NOMO-1 (cell line): ENCODE measurements around the gene FNDC11.

Experiments
- DNase-seq, 2 experiments: peaks; one replicate each; lab custom pipeline; 2025; ENCODE audit not compliant: unreplicated experiment in 2 of 2; lab: John Stamatoyannopoulos, UW

Gene FNDC11

GRCh38 chr20:63577317-63577894 is 23.4 kb downstream of the FNDC11 start:
- DNase-seq, result no peak

- no peak for DNase-seq
Observed at GRCh38 chr20:63578224-63579016, 24.5 kb downstream of the FNDC11 start.

GRCh38 chr20:63579017-63579694 is 25.2 kb downstream of the FNDC11 start:
- peak; percentile 18 to 24 for DNase-seq

- DNase-seq, result peak in 1 of 2 experiments; percentile 26
Observed at GRCh38 chr20:63580796-63581461, 27.0 kb downstream of the FNDC11 start.

- no peak for DNase-seq
Observed at GRCh38 chr20:63582382-63583063, 28.6 kb downstream of the FNDC11 start.

GRCh38 chr20:63585616-63586565 is 31.9 kb downstream of the FNDC11 start:
- no peak for DNase-seq

GRCh38 chr20:63586797-63587196 is 32.8 kb downstream of the FNDC11 start:
- DNase-seq, result no peak

- DNase-seq, result no peak
Observed at GRCh38 chr20:63587256-63587655, 33.3 kb downstream of the FNDC11 start.

- no peak for DNase-seq
Observed at GRCh38 chr20:63587776-63588591, 34.0 kb downstream of the FNDC11 start.

GRCh38 chr20:63588641-63589041 is 34.7 kb downstream of the FNDC11 start:
- DNase-seq, result no peak

- no peak for DNase-seq
Observed at GRCh38 chr20:63589261-63590217, 35.6 kb downstream of the FNDC11 start.

GRCh38 chr20:63590218-63591146 is 36.5 kb downstream of the FNDC11 start:
- no peak for DNase-seq

- no peak for DNase-seq
Observed at GRCh38 chr20:63591147-63591533, 37.2 kb downstream of the FNDC11 start.

GRCh38 chr20:63591786-63592355 is 37.9 kb downstream of the FNDC11 start:
- DNase-seq, result no peak

- no peak for DNase-seq
Observed at GRCh38 chr20:63592661-63593060, 38.7 kb downstream of the FNDC11 start.

- no peak for DNase-seq
Observed at GRCh38 chr20:63594043-63594561, 40.1 kb downstream of the FNDC11 start.
